ENCODE measurements around the gene ELAVL1.
"Not testable (repeated sequence)": the region's sequence is repeated elsewhere in the genome, so short reads cannot be mapped to it uniquely, and the experiment has no call there.

Gene ELAVL1

DNA sequence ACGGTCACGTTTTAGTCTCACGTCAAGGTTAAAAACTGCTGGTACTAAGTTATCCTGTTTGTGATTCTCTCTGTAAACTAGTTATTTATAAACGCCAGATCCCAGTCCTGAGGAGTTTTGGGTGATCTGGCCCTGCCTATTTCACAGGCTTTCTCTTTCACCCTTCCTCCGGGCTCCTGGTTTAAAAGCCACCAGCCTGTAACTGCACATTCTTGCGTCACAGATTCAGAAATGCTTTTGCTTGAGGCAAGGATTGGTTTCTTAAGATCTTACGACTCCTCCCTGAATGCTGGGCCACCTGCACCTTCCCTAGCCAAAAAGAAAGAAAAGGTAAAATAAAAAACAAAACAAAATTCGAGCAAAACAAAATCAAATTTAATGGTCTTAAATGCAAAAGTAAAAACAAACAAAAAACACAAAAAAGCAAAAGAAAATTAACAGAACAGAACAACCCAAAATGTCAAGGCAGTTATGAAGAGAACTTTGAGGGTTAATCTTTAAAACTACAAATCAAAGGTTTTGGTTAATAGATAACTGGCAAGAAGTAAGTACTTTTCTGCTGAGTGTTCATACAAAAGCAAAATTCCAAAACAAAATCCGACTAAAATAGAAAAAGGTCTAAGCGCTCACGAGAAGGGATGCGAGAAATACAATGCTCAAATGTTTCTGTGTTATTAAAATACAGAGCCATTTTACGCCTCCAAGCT lies 43.4 kb downstream of the ELAVL1 start:
- Mint-ChIP-seq H3K9me3 (no peaks in the 10 kb centered on the region), H3K4me3 (peak overlapping the region in 1 of 3 experiments; percentile 44), H3K27ac (peak overlapping the region; percentile 79 to 95 (median 83)), H3K4me1 (no peaks in the 10 kb centered on the region), H3K36me3 (ENCODE audit: low read depth) (peaks cover 44% of the 10 kb centered on the region), H3K27me3 (ENCODE audit: low read depth) (no peaks in the 10 kb centered on the region)
- TF ChIP-seq, protein P1, sequence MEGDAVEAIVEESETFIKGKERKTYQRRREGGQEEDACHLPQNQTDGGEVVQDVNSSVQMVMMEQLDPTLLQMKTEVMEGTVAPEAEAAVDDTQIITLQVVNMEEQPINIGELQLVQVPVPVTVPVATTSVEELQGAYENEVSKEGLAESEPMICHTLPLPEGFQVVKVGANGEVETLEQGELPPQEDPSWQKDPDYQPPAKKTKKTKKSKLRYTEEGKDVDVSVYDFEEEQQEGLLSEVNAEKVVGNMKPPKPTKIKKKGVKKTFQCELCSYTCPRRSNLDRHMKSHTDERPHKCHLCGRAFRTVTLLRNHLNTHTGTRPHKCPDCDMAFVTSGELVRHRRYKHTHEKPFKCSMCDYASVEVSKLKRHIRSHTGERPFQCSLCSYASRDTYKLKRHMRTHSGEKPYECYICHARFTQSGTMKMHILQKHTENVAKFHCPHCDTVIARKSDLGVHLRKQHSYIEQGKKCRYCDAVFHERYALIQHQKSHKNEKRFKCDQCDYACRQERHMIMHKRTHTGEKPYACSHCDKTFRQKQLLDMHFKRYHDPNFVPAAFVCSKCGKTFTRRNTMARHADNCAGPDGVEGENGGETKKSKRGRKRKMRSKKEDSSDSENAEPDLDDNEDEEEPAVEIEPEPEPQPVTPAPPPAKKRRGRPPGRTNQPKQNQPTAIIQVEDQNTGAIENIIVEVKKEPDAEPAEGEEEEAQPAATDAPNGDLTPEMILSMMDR (IDR thresholded peaks at IDR 0.05; ENCODE audit: unreplicated experiment in 3 of 3) = no peak

DNA sequence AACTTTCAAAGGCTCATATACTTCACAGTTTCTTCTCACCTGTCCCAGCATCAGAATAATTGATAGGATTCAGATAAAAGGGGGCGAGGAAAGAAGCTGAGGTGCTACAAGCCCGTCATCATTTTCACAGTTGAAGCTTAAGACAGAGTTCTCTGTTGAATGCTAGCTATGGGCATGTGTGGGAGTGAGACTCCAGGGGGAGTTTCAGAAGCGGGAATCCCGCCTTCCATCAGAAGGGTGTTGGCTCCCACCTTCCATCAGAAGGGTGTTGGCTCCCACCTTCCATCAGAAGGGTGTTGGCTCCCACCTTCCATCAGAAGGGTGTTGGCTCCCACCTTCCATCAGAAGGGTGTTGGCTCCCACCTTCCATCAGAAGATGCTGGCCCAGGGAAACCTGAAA lies 44.4 kb downstream of the ELAVL1 start:
- Mint-ChIP-seq H3K27ac (peak overlapping the region in 1 of 3 experiments; percentile 28), H3K36me3 (ENCODE audit: low read depth) (peaks cover 42% of the 10 kb centered on the region)
- H3K9me3 Mint-ChIP-seq; H3K4me3 Mint-ChIP-seq; H3K27me3 Mint-ChIP-seq (ENCODE audit: low read depth); H3K4me1 Mint-ChIP-seq: not testable (repeated sequence)

DNA sequence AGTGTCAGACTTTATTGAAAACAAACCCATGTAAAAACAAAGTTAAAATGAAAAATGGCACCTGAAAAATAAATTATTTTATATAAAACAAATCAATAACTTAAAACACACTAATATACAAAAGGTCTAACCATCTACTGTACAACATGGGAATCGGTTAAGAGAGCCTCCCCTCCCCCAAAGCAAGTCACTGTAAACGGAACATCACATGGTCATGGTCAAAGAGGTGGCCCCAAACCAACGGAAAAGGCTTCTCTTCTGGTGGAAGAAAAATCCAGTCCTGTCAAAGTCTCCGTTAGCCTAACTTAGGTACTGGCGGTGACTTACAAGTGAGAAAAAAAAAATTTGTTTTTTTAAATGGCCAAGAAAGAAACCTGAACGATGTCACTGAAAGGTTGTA lies 46.2 kb downstream of the ELAVL1 start:
- Mint-ChIP-seq H3K36me3 (ENCODE audit: low read depth) (peaks cover 34% of the 10 kb centered on the region), H3K27me3 (ENCODE audit: low read depth) (no peaks in the 10 kb centered on the region), H3K9me3 (no peaks in the 10 kb centered on the region), H3K27ac (peak overlapping the region in 1 of 3 experiments; percentile 46), H3K4me1 (no peaks in the 10 kb centered on the region), H3K4me3 (no peak overlapping the region)
- TF ChIP-seq, protein P1 (IDR thresholded peaks at IDR 0.05; ENCODE audit: unreplicated experiment in 3 of 3) = no peak

DNA sequence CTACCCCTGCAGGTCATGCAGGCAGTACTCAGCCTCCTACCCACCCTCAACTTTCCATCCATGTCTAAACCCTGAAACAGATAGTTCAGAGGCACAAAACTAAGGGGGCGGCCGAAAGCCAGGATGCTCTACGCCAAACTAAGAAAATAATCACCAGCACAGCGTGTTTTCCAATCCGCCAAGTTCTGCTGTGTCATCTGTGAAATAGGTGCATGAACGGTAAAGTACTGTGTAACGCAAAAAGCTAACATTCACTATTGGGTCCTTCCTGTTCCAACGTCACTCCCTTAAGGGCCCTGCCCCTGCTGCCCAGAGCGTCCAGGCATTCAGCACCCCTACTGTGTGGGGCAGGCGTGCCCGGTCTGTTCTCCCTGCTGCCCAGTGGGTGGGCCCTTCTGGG lies 49.7 kb downstream of the ELAVL1 start:
- TF ChIP-seq, protein P1 (IDR thresholded peaks at IDR 0.05; ENCODE audit: unreplicated experiment in 3 of 3) = no peak
- Mint-ChIP-seq H3K27ac (peak overlapping the region in 1 of 3 experiments; percentile 25), H3K9me3 (no peaks in the 10 kb centered on the region), H3K36me3 (ENCODE audit: low read depth) (peaks cover 16% of the 10 kb centered on the region), H3K27me3 (ENCODE audit: low read depth) (no peaks in the 10 kb centered on the region), H3K4me1 (no peaks in the 10 kb centered on the region), H3K4me3 (no peak overlapping the region)

DNA sequence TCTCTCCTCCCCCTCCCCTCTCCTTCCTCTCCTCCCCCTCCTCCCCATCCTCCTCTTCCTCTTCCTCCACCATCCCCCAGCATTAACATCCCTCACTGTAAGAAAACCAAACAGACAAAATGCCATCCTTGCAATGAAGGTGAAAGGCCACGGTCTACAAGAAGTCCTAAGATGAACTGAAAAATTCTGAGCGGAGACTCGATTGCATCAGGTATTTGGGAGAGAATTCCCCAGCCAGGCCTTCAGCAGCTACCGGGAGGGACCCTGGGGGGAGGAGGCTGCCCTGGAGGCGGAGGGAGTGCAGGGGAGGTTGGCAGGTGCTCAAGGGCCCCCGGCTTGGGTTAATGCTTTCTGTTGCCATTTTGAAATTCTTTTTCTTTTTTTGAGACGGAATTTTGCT lies 51.9 kb downstream of the ELAVL1 start:
- H3K36me3 Mint-ChIP-seq (ENCODE audit: low read depth) = peaks cover 9% of the 10 kb centered on the region
- H3K9me3 Mint-ChIP-seq = no peaks in the 10 kb centered on the region
- no peak overlapping the region for H3K4me3 Mint-ChIP-seq
- H3K27me3 Mint-ChIP-seq (ENCODE audit: low read depth) = no peaks in the 10 kb centered on the region
- H3K4me1 Mint-ChIP-seq = no peaks in the 10 kb centered on the region
- peak overlapping the region in 1 of 3 experiments; percentile 21 for H3K27ac Mint-ChIP-seq
- TF ChIP-seq, protein P1 (IDR thresholded peaks at IDR 0.05; ENCODE audit: unreplicated experiment in 3 of 3) = no peak

DNA sequence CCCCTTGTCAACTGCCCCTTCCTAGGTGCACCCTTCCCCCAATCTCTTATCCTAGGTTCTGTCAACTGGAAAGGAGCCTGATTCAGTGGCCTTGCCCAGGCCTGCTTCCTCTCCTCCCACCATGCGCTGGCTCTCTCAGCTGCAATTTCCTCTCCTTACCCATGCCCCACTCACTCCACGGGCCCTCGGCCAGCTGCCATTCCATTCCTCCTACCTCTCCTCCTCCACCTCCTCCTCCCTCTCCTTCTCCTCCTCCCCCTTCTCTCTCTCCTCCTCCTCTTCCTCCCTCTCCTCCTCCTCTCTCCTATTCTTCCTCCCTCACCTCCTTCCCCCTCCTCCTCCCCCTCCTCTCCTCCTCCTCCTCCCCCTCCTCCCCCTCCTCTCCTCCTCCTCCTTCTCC lies 52.4 kb downstream of the ELAVL1 start:
- Mint-ChIP-seq H3K27ac (no peak overlapping the region), H3K27me3 (ENCODE audit: low read depth) (no peaks in the 10 kb centered on the region), H3K4me3 (no peak overlapping the region), H3K4me1 (no peaks in the 10 kb centered on the region), H3K36me3 (ENCODE audit: low read depth) (peaks cover 9% of the 10 kb centered on the region), H3K9me3 (no peaks in the 10 kb centered on the region)
- TF ChIP-seq, protein P1 (IDR thresholded peaks at IDR 0.05; ENCODE audit: unreplicated experiment in 3 of 3) = no peak
